NCI-H446 (cell line): ENCODE measurements around the gene CDCP1.

Experiments used
- DNase-seq, 2 experiments: peaks; one replicate each; lab custom pipeline; 2025; lab: John Stamatoyannopoulos, UW

The CDCP1 gene

GRCh38 chr3:45137656-45138181 lies 8.5 kb downstream of the CDCP1 start:
- DNase-seq = no peak

DNA sequence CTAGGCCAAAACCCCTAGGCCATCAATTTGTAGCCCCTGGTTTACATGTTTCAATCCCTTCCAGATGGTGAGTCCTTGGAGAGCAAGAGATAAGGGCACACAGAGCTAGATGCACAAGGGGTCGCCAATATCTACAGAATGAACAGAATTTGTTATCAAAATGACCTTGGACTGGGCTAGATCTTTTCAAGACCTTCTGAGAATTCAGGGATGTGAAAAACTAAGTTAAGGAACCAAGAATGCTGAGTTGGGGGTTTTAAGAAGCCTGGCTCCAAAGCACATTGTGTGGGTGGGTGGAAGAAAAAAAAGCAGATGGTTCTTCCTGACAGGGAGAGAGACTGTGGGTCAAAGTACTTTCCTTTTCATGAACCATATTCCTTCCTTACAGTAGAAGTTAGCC lies 10.2 kb downstream of the CDCP1 start:
- no peak for DNase-seq

- no peak for DNase-seq
Observed at GRCh38 chr3:45134758-45135521, 11.2 kb downstream of the CDCP1 start.

DNA sequence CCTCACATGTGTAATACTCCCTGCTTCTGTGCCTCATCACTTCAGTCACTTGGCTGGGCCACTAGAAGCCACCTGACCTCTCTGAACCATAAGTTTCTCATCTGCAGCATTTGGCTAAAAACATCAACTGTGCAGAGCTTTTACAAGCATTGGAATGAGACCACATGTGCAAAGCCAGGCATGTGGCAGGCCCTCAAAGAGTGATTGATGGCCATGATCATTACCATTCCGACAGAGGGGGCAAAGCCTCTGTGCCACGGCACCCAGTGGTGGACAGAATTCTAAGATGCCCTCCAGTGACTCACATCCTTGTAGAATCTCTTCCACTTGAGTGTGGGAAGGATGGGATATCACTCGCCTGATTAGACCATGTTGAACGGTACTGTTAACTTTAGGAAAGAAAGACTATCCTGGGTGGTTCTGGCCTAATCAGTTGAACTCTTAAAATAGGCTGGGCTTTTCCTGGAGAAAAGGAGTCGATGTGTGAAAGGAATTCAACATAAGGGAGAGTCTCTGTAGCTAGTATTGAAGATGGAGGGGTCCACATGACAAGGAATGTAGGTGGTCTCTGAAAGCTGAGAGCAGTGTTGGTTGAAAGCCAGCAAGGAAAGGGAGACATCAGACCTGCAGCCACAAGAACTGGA lies 13.5 kb downstream of the CDCP1 start:
- no peak for DNase-seq

DNA sequence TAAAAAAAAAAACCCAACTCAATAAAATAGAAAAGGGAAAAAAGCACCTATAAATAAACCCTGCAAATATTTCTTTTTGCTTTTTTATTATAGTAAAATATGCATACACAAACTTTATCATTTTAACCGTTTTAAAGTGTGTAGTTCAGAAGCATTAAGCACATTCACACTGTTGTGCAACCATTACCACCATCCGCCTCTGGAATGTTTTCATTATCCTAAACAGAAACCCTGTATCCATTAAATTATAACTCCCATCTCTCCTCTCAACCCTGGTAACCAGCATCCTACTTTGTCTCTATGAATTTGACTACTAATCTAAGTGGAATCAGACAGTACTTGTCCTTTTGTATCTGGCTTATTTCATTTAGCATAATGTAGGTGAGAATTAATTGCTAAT lies 15.0 kb downstream of the CDCP1 start:
- no peak for DNase-seq

- no peak for DNase-seq
Observed at GRCh38 chr3:45130476-45130875, 15.7 kb downstream of the CDCP1 start.

GRCh38 chr3:45128950-45129349 lies 17.2 kb downstream of the CDCP1 start:
- DNase-seq = no peak

GRCh38 chr3:45127130-45127822 lies 18.9 kb downstream of the CDCP1 start:
- DNase-seq = no peak

DNA sequence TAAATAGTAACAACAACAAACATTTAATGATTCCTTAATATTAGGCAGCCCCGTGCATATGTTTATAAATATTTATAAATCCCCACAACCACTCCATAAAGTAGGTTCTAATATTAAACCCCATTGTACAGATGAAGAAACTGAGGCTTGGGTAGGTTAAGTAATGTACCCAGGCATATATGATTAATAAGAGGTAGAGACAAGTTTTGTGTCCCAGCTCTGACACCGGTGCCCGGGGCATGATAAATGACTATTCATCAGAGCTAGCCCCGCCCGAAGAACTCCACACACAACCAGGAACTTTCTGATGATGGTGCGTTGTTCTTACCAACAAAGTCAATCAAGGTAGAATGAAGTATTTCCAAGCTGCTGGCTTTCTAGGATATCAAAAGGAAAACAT lies 19.4 kb downstream of the CDCP1 start:
- DNase-seq = no peak

- DNase-seq = no peak
Observed at GRCh38 chr3:45125550-45126026, 20.6 kb downstream of the CDCP1 start.

DNA sequence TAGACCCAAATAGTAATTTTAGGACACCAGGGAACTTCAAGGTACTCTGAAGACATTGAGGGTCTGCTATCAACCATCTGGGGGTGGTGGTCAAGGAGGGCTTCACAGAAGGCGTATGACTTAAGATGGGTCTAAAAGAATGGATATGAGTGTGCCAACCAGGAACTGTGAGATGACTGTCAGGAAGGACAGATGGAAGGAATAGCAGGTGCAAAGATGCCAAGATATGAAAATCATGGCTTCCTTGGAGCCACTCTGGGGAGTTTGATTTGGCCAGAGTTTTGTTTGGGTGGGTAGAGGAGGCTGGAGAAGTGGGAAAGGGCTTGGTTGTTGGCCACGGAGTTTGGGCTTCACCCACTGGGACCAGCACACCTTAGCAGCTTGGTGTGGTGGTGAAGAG lies 21.2 kb downstream of the CDCP1 start:
- DNase-seq = no peak

DNA sequence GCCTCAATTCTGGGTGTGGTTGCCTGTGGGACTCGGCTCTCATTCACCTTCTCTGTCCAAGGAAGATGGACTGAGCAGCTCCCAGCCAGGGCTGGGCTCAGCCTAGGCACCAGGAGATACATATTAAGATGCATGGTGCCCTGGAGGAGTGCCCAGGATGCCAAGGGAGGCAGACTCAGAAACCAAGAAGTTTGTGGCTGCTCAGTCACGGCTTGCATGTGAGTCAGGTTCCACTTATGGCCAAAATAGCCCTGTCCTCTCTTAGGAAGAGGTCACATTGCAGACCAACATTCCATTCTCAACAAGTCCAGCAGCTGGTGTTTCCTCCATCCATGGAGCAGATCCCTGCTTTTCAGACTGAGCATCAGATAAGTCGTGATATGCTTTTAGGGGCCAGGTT lies 21.8 kb downstream of the CDCP1 start:
- no peak for DNase-seq

GRCh38 chr3:45123581-45124269 lies 22.5 kb downstream of the CDCP1 start:
- DNase-seq = no peak

- DNase-seq = no peak
Observed at GRCh38 chr3:45123030-45123429, 23.1 kb downstream of the CDCP1 start.

DNA sequence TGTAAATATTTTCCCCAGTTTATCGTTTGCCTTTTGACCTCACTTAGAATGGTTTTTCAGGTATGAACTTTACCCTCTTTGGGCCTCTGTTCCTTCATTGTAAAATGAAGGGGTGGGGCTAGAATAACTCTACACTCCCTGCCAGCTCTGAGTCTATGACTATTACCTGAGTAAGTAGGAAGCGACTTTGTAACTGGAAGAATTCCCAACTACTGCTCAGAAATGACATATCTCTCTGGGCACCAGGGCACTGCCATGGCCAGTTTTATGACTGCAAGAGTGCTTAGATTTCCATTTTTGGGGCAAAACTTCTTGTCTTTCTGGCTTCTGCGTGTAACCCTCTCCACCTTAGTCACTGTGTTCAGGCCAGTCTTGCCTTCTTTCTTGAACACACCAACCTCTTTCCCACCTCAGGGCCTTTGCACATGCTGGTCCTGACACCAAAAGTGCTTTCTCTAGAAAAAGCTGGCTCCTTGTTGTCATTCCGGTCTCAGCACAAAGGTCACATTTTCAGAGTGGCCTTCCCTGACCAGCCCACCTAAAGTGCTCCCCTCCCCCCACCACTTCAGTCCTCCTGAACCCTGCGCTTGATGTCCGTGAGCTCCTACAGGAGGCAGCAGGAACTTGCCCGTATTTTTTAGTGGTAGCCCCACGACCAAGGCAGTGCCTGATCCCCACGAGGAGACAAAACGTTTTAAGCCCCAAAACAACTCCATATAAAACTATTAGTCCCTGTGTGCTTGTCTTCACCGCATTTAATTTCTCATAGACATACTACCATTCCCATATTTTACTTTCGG lies 25.6 kb downstream of the CDCP1 start:
- DNase-seq = no peak

DNA sequence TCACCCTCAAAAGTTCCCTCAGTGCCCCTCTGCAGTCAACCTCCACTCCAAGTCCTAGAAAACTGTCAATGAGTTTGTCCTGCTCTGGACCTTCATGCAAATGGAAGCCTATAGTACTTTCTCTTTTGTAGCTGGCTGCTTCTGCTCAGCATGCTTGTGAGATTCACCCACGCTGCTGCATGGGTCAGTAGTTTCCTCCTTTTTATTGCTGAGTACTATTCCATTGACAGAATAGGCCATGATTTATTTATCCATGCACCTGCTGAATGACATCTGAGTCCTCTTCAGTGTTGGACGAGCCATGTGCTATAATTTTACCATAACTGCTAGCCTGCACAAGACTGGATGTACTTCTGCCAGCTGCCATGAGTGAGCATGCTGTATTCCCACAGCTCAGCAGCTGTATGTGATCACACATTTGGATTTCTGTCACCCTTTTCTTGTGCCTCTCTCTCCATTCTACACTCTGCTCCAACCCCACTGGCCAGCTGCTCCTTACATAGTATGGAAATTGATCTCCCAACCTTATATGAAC lies 26.3 kb downstream of the CDCP1 start:
- no peak for DNase-seq

DNA sequence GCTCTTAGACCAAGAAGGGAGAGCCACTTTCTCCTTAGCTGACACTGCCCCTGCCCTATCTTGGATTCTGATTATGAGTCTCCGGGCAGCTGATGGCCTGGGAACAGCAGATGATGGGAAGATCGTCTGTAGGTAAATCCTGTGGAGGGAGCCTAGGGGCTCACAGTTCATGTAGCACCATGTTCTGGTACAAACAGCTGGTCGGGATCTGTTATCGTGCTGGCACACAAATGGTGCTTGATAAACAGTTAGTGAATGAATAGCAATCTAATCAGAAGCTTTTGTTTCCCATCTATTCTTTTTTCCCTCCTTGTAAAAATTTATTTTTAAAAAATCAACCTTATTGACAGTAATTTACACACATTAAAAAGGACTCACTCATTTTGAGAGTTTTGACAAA lies 26.8 kb downstream of the CDCP1 start:
- DNase-seq = no peak

- no peak for DNase-seq
Observed at GRCh38 chr3:45118615-45119071, 27.5 kb downstream of the CDCP1 start.

DNA sequence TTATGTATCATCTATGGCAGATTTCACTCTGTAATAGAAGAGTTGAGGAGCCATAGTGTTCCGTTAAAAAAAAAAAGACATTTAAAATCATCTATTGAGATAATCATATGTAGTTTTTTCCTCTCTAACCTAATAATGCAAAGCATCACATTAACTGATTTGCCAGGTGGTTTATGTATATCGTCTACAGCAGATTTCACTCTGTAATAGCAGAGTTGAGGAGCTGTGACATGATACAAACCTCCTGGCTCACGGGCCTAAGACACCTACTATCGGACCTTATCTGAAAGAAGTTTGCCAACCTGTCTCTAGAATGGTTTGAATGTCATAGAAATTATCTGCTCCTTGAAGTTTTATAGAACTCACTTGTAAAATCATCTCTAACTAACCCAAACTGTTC lies 29.8 kb downstream of the CDCP1 start:
- no peak for DNase-seq

GRCh38 chr3:45113625-45114050 lies 32.5 kb downstream of the CDCP1 start:
- no peak for DNase-seq

DNA sequence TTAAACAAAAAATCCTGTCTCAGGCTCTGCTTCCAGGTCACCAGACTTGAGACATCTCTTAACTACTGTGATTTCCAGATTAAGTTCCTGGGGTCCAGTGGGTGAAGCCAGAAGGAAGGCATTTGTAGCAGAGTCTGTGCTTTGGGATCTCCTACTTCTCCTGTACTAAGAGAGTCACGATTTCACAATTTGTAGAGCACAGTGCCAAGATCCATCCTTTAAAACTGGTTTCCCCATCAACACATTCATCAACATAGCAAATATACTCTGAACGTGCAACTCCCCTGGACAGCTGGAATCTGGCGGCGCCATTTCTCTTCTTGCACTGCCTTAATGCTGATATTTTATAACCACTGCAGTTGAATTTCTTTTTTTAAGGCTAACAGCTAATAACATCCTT lies 33.2 kb downstream of the CDCP1 start:
- no peak for DNase-seq
